ENCODE measurements around the gene ARMC2. TPM values are rescaled to one million over a fixed set of nuclear protein-coding genes. Genes with fewer than 3 reads are reported as not detected.

ARMC2 gene
- total and polyA plus RNA-seq, 2 of the 4 experiments (the other 2 are of a cell fraction), result 0.72 to 3.9 TPM

- Histone ChIP-seq H4K8ac (ENCODE audit: low read depth in 2 of 2, low read length in 2 of 2) (no peak overlapping the region), H3K4me1 (ENCODE audit: control insufficient read depth, insufficient read depth, low read length) (no peaks in the 10 kb centered on the region; the same call in 1 of the 2 replicates), H3K27ac (ENCODE audit: insufficient read depth, low read length) (no peak overlapping the region), H3K4ac (ENCODE audit: low read depth, low read length) (no peak overlapping the region), H3K14ac (replicated peaks; ENCODE audit: low read depth, low read length) (no peak overlapping the region), H2AFZ (replicated peaks; ENCODE audit: low read length, poor library complexity) (no peak overlapping the region), H4K20me1 (ENCODE audit: insufficient read depth, low read length) (no peaks in the 10 kb centered on the region), H3K27me3 (ENCODE audit: control insufficient read depth, insufficient read depth, low read length) (peaks cover 1% of the 10 kb centered on the region; the same call in 1 of the 2 replicates), H3K56ac (ENCODE audit: extremely low read depth, insufficient read depth, low read length) (no peak overlapping the region), H3K18ac (ENCODE audit: low read depth, low read length) (no peak overlapping the region), H3K4me2 (ENCODE audit: low read depth, low read length) (no peak overlapping the region), H3K23ac (ENCODE audit: low read depth, low read length) (no peak overlapping the region), H3K9ac (ENCODE audit: low read depth, low read length) (no peak overlapping the region), H3K4me3 (ENCODE audit: insufficient read depth, low read depth, low read length) (no peak overlapping the region), H3K9me3 (ENCODE audit: control insufficient read depth, insufficient read depth, low read length) (no peaks in the 10 kb centered on the region), H2AK9ac (replicated peaks; ENCODE audit: low read depth, low read length, poor library complexity) (no peak overlapping the region), H3K36me3 (ENCODE audit: control insufficient read depth, insufficient read depth, low read length) (no peaks in the 10 kb centered on the region), H4K5ac (ENCODE audit: low read depth, low read length) (no peak overlapping the region), H2BK120ac (ENCODE audit: low read depth, low read length) (no peak overlapping the region), H2BK20ac (ENCODE audit: low read depth, low read length) (no peak overlapping the region), H3K9me1 (ENCODE audit: insufficient read depth, low read length) (no peaks in the 10 kb centered on the region), H3K79me1 (ENCODE audit: low read depth in 1 of 2, low read length in 2 of 2) (no peaks in the 10 kb centered on the region), H4K91ac (ENCODE audit: insufficient read depth, low read depth, low read length) (no peak overlapping the region), H2AK5ac (ENCODE audit: low read depth, low read length) (no peak overlapping the region), H2BK5ac (ENCODE audit: low read depth, low read length, poor library complexity, severe bottlenecking) (no peak overlapping the region), H2BK15ac (ENCODE audit: low read depth, low read length) (no peak overlapping the region)
- DNase-seq (no peak), ATAC-seq (ENCODE audit: low read depth) (no peak)
- intact Hi-C loops (cut with micrococcal nuclease), result loop anchor here (5.0 kb wide), 1 partner anchor 156 kb away; no protein-coding TSS in a partner anchor
- in situ Hi-C loops (cut with MboI; ENCODE audit: low sequenced_read_pairs), result no loop called here
- WGBS, 2 experiments (ENCODE audit: extremely low coverage in 2 of 2, insufficient read length in 1 of 2), result 76% methylated on average over 4 of the region's 6 CpGs; no CpG with 5 or more reads in 1 of the 2 experiments
- dilution Hi-C loops (cut with HindIII; ENCODE audit: low sequenced_read_pairs, unreplicated experiment), result no loop called here
- TF ChIP-seq RAD21 (IDR thresholded peaks at IDR 0.05; ENCODE audit: low read length) (no peak), MXI1 (IDR thresholded peaks at IDR 0.05; ENCODE audit: borderline replicate concordance, low read depth, low read length) (no peak), POLR2A (IDR thresholded peaks at IDR 0.05; ENCODE audit: low read depth, low read length) (no peak), FOS (IDR thresholded peaks at IDR 0.05; ENCODE audit: low read depth, low read length) (no peak), RFX5 (IDR thresholded peaks at IDR 0.05; ENCODE audit: low read depth, low read length) (no peak), NFE2L2 (IDR thresholded peaks at IDR 0.05; ENCODE audit: low read depth, low read length) (no peak), RCOR1 (IDR thresholded peaks at IDR 0.05; ENCODE audit: insufficient replicate concordance, low read length) (no peak), MAFK (IDR thresholded peaks at IDR 0.05; ENCODE audit: low read depth, low read length) (no peak), BHLHE40 (IDR thresholded peaks at IDR 0.05; ENCODE audit: low read depth, low read length) (no peak), CTCF (conservative IDR thresholded peaks at IDR 0.05; ENCODE audit: low read depth, low read length) (no peak), CEBPB (IDR thresholded peaks at IDR 0.05; ENCODE audit: low read depth, low read length) (no peak), MAZ (IDR thresholded peaks at IDR 0.05; ENCODE audit: borderline replicate concordance, low read depth, low read length) (no peak), ELK1 (IDR thresholded peaks at IDR 0.05; ENCODE audit: borderline replicate concordance, low read depth, low read length) (no peak), SMC3 (IDR thresholded peaks at IDR 0.05; ENCODE audit: low read depth, low read length) (no peak), CHD1 (IDR thresholded peaks at IDR 0.05; ENCODE audit: low read depth, low read length) (no peak), USF2 (IDR thresholded peaks at IDR 0.05; ENCODE audit: low read depth, low read length) (no peak)
- no TSS peak for BruUV-seq (replicated peaks)
- ChIA-PET POLR2A (ENCODE audit: unreplicated experiment) (no interaction called here), CTCF (no interaction called here)
Observed at GRCh38 chr6:108916026-108916686, 67.9 kb downstream of the ARMC2 start.
